IMR-90 (cell line): ENCODE measurements around the gene IL10.

Experiments
- ELK1 ChIP-seq: fragments of 150-350 bp; IDR thresholded peaks from 2 replicates; pipeline ENCODE4 v1.6.1; 2016; ENCODE audit warnings: low read depth, mild to moderate bottlenecking, low read length, moderate library complexity, borderline replicate concordance
- RCOR1 ChIP-seq: IDR thresholded peaks from 2 replicates; pipeline ENCODE4 v1.6.1; 2012; ENCODE audit warnings: mild to moderate bottlenecking, low read length, improper control_type of control experiment; ENCODE audit not compliant: insufficient replicate concordance
- RFX5 ChIP-seq: IDR thresholded peaks from 2 replicates; pipeline ENCODE4 v1.8.0; 2012; ENCODE audit warnings: low read depth, mild to moderate bottlenecking, low read length, moderate library complexity
- SMC3 ChIP-seq: fragments of 150-350 bp; IDR thresholded peaks from 2 replicates; pipeline ENCODE4 v1.6.1; 2016; ENCODE audit warnings: low read depth, mild to moderate bottlenecking, antibody characterized with exemption, low read length, moderate library complexity
- TF ChIP-seq, protein P1 (sequence below): conservative IDR thresholded peaks from 2 replicates; pipeline ENCODE4 v1.5.1; 2012; ENCODE audit warnings: mild to moderate bottlenecking, low read depth, low read length, improper control_type of control experiment
- TF ChIP-seq, protein P2 (sequence below): fragments of 150-350 bp; IDR thresholded peaks from 2 replicates; pipeline ENCODE4 v1.6.1; 2017; ENCODE audit warnings: mild to moderate bottlenecking, antibody characterized with exemption, low read length, low read depth

GRCh38 chr1:206729050-206729449, 43.2 kb downstream of the IL10 start:
- TF ChIP-seq, protein P1, sequence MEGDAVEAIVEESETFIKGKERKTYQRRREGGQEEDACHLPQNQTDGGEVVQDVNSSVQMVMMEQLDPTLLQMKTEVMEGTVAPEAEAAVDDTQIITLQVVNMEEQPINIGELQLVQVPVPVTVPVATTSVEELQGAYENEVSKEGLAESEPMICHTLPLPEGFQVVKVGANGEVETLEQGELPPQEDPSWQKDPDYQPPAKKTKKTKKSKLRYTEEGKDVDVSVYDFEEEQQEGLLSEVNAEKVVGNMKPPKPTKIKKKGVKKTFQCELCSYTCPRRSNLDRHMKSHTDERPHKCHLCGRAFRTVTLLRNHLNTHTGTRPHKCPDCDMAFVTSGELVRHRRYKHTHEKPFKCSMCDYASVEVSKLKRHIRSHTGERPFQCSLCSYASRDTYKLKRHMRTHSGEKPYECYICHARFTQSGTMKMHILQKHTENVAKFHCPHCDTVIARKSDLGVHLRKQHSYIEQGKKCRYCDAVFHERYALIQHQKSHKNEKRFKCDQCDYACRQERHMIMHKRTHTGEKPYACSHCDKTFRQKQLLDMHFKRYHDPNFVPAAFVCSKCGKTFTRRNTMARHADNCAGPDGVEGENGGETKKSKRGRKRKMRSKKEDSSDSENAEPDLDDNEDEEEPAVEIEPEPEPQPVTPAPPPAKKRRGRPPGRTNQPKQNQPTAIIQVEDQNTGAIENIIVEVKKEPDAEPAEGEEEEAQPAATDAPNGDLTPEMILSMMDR = no peak
- TF ChIP-seq RFX5 (no peak), SMC3 (no peak), ELK1 (no peak), RCOR1 (no peak)
- TF ChIP-seq, protein P2, sequence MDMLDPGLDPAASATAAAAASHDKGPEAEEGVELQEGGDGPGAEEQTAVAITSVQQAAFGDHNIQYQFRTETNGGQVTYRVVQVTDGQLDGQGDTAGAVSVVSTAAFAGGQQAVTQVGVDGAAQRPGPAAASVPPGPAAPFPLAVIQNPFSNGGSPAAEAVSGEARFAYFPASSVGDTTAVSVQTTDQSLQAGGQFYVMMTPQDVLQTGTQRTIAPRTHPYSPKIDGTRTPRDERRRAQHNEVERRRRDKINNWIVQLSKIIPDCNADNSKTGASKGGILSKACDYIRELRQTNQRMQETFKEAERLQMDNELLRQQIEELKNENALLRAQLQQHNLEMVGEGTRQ = no peak
